Hippocampal formation (tissue), 2 donors: ENCODE results near the gene GARIN3.
A peak's percentile ranks its signal among the peaks of the same experiment; 100 is the strongest.

ENCODE experiments used
- DNase-seq, 2 donors: peaks; one replicate each; lab custom pipeline; 2025; lab: John Stamatoyannopoulos, UW

The GARIN3 gene

DNA sequence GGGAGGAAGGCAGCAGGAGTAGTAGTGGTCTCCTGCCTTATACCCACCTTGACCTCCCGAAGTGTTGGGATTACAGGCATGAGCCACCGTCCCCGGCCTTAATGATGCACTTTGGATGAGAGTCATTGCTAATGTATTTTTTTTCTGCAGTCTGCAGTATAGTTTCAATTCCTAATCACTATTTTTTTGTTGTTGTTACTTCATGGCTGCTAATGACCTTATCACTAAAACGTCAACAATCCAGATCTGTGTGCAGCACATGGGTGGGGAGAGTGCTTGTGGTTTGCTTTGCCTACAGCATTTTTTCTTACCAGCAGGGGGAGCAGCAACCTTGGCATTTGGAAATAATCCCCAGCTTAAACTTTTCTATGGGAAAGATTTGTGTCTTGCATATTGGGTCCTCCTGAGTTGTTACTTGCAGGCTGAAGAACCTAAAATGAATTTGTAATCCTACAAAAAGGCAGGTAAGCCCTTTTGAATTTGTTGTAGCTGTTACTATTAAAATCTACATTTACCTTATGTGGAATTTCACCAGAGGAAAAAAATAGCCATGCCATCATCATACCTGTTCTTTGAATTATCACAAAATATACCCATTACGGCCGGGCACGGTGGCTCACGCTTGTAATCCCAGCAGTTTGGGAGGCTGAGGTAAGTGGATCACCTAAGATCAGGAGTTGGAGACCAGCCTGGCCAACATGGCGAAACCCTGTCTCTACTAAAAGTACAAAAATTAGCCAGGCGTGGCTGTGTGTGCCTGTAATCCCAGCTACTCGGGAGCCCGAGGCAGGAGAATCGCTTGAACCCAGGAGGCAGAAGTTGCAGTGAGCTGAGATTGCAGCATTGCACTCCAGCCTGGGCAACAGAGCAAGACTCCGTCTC, 17.1 kb downstream of the GARIN3 start:
- DNase-seq: peak; percentile 36 to 41

DNA sequence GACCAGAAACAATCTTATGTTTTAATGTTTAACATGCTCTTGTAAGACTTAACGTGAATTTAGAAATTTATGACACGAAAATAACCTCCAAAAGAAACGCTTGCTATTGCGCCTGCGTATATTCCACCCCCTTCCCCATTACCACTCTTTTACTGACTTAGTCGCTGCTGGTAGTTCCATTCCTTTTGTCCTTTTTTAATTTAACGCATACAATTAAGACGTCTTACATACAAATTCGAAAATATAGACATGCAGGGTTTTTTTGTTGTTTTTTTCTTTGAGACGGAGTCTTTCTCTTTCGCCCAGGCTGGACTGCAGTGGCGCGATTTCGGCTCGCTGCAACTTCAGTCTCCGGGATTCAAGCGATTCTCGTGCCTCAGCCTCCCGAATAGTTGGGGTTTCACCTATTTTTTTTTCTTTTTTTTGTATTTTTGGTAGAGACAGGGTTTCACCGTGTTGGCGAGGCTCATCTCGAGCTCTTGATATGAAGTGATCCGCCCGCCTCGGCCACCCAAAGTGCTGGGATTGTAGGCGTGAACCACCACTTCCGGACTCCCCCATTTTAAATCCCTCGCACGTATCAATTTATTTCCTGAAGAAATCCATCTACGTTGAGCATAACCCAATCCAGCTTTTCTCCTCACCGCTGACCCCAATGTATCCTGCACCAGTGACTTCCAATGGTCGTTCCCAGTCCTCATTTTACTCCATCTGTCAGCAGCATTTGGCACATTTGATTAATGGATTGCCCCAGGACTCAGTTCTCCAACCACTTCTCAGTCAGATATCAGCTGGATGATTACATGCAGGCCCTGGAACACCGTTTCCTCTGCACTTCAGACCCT, 22.7 kb downstream of the GARIN3 start:
- DNase-seq: peak in 1 of 2 donors; percentile 46

DNA sequence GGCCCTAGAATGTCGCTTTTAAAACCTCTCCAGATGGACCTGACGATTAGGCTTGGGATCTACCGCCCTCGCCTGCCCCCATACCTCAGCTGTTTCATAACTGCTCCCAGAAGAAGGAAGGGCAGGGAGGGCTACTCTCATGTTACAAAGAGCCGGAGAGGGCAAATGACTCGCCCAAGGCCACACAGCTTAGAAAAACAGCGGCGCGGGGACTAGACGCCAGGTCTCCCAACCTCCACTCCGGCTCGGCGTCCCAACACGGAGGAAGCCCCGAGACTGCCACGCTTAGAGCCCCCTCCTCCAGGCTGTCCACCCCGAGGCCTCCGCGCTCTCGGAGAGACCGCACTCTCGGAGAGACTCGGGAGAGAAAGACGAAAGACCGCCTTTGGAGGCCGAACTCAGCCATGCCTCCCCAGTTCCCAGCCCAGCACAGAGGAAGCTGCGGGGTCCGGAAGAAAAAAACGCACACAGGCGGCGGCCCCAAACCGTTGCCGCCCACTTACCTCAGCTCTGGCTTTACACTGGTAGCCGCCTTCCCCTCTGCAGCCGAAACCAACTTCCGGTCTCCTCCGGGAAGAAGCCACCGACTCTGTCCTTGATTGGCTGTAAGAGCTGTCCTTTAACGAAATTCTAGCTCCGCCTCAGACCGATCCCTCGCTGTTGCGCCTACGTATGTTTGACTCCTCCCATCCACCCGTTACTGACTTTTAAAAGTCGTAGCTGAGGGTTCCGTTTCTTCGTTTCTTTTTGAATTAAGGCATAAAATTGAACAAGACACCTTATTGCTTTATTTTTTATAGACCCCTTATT, 23.5 kb downstream of the GARIN3 start, which contains the start of gene MED7:
MED7 (minus strand) TSS at position 549 of the 810 bp plus-strand sequence. CDS start 3,434 bp downstream, outside the sequence.
- DNase-seq: peak; percentile 90 to 99

DNA sequence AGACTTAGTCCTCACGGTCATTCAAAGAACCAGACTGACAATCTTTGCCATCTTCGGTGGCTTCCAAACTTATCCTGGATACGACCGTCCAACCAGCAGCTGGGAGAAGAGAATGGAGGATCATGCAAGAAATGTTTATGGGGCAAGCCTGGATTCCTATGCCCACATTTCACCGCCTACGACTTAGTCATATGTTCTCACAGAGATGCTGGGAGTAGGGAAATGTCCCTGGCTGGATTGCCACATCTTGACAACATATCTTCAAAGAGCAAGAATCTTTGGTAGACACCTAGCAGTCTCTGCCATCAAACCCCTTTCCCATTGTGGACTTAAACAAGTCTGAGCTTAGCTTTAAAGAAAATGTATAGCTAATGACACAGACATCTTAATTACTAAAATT, 28.4 kb downstream of the GARIN3 start:
- no peak for DNase-seq

DNA sequence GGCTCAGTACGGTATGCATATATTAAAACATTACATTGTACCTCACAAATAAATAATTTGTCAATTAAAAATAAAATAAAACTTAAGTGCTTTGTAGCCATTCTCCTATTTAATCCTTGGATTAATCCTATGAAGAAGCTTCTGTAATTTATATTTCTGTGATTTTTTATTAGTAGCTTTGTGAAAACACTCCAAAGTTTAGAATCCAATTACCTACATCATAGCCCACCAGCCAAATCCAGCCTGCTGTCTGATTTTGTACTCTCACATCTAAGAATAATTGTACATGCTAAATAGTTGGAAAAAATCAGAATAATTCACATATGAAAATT, 33.8 kb downstream of the GARIN3 start:
- DNase-seq: no peak

DNA sequence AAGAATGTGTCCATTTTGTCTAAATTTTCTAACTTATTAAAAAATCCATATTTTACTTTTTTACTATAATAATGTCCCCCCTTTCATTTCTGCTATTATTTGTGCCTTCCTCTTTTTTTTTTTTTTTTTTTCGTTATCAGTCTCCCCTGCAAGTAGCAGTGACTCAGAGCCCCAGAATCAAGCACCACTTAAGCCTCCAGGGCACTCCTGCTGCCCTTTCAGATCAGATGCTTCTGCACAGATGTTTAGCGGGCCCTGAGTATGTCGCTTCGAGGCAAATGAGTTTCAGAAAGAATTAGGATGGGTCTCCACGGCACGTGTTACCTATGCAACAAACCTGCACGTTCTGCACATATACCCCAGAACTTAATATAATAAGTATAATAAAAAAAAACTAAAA, 35.1 kb downstream of the GARIN3 start:
- no peak for DNase-seq

DNA sequence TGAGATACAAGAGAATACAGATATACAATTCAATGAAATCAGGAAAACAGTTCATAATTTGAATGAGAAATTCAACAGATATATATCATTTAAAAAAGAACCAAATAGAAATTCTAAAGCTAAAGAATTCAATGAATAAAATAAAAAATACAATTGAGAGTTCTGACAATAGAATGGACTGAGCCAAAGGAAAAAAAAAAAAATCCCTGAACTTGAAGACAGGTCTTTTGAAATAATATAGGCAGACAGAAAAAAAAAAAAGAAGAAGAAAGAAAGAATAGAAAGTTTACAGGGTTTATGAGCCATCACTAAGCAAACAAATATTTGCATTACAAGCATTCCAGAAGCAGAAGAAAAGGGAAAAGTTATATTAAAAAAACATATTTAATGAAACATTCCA, 44.4 kb downstream of the GARIN3 start:
- DNase-seq: no peak

DNA sequence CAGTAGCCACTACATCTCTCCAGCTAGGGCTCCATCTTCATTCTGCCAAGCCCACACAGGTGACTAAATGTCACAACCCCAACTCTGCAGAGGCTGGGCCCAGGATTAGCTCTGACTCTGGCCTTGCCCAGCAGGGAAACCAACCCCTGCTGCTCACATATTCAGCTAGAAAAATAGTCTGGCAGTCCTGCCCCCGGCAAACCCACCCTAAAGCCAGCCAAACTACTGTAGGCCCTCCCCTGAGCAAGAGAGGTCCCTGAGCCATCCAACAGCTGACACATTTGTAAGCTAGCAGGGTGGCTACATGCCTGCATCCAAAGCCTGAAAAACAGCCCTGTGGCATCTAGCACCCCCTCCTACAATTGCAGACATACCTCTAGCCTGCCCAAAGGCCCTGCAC, 46.0 kb downstream of the GARIN3 start:
- no peak for DNase-seq

DNA sequence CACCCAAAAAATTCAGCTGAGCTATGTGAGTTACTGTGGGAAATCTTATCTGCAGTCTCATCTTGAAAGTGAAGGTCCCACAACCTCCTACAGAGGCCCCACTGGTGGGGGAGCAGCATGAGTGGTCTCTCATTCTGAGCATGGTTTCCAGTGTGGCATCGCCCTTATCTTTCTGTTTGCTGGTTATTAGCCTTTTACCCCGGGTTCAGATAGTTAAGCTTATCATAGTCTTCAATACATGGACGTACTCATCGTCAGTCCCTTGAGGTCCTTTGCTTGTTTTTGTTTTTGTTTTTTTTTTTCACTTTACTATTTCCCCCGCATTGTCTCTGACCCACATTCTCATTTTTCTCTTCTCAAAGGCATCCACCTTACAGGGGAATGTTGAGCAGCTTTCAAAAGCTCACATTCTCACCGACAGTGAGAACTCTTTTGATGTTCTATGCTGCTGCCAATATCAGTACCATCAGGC, 49.5 kb downstream of the GARIN3 start:
- DNase-seq: no peak

DNA sequence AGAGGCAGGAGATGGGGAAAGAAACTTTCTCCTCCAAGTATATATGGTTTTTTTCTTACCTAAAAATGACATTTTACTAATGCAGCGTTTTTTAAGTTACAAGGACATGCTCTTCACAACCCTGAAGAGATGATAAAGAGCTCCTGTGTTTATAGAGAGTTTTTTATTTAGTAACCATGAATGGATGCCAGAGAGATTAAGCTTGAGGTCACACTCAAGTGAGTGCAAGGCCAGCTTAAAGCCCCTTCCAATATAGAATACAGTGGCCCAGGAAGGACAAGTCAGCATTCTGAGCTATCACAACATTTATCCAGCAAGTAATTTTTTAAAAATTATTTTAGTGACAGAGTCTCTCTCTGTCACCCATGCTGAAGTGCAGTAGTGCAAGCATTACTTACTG, 50.6 kb downstream of the GARIN3 start:
- no peak for DNase-seq

DNA sequence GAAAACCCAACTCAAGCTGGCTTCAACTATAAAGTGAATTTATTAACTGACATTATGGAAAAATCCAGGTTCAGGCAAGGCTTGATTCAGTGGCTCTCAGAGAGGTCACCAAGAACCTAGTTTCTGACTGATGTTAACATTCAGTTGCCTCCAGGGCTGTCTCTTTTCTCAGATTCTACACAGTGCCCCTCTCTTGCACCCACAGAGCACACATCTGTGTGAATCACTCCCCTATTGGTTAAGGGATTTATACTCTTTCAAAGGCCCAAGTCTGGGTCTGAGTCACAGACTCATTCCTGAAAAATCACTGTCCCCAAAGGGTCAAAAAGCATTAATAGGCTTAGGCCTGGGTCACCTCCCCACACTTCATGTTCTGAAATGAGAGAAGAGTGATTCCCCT, 51.1 kb downstream of the GARIN3 start:
- DNase-seq: no peak

DNA sequence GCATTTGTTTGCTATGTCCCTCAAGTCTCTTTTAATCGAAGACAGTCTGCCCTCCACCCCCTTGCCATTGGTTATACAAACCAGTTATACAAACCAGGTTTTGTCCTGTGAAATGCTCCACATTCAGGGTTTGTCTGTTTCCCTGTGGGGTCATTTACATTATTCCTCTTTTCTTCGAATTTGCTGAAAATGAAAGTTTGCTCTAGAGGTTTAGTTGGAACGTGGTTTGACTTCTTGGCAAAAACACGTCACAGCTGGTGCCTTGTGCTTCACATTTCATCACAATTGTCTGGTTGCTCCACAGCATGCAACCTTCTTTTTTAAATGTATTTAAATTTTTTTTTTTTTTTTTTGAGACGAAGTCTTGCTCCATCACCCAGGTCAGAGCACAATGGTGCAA, 53.1 kb downstream of the GARIN3 start:
- no peak for DNase-seq
